NCI-H2227 (cell line): Measurements from ENCODE around the gene MCM8.

Experiments used
- DNase-seq: peaks from one replicate; lab custom pipeline; 2025; ENCODE audit not compliant: unreplicated experiment; lab: John Stamatoyannopoulos, UW

Gene MCM8

GRCh38 chr20:5945963-5946362, 4.5 kb upstream of the MCM8 start:
- no peak for DNase-seq

GRCh38 chr20:5947276-5947675, 3.2 kb upstream of the MCM8 start:
- no peak for DNase-seq

- DNase-seq = no peak
These were observed 545 bp upstream of the MCM8 start for GRCh38 chr20:5949943-5950270.

GRCh38 chr20:5967469-5967868, 17.0 kb downstream of the MCM8 start:
- DNase-seq = no peak

- no peak for DNase-seq
These were observed 18.0 kb downstream of the MCM8 start for GRCh38 chr20:5968462-5968861.

GRCh38 chr20:5969348-5969935, 19.0 kb downstream of the MCM8 start:
- no peak for DNase-seq

GRCh38 chr20:5969940-5970339, 19.5 kb downstream of the MCM8 start:
- DNase-seq = no peak

GRCh38 chr20:5970381-5970780, 19.9 kb downstream of the MCM8 start:
- DNase-seq = no peak

- DNase-seq = no peak
These were observed 20.8 kb downstream of the MCM8 start for GRCh38 chr20:5971203-5971602.

- DNase-seq = no peak
These were observed 22.7 kb downstream of the MCM8 start for GRCh38 chr20:5973172-5973571.

- no peak for DNase-seq
These were observed 23.5 kb downstream of the MCM8 start for GRCh38 chr20:5973971-5974370.

- no peak for DNase-seq
These were observed 24.1 kb downstream of the MCM8 start for GRCh38 chr20:5974531-5974930.

- DNase-seq = no peak
These were observed 25.3 kb downstream of the MCM8 start for GRCh38 chr20:5975778-5976177.

GRCh38 chr20:5977223-5977622, 26.8 kb downstream of the MCM8 start:
- DNase-seq = no peak

GRCh38 chr20:5977975-5978374, 27.5 kb downstream of the MCM8 start:
- DNase-seq = no peak

GRCh38 chr20:5979801-5980200, 29.3 kb downstream of the MCM8 start:
- no peak for DNase-seq

GRCh38 chr20:5980720-5981538, 30.5 kb downstream of the MCM8 start:
- no peak for DNase-seq

- no peak for DNase-seq
These were observed 36.9 kb downstream of the MCM8 start for GRCh38 chr20:5987383-5987782.

- no peak for DNase-seq
These were observed 39.1 kb downstream of the MCM8 start for GRCh38 chr20:5989539-5989938.

- DNase-seq = no peak
These were observed 40.5 kb downstream of the MCM8 start for GRCh38 chr20:5990946-5991345.

GRCh38 chr20:5991623-5992441, 41.4 kb downstream of the MCM8 start:
- DNase-seq = no peak

- DNase-seq = no peak
These were observed 46.3 kb downstream of the MCM8 start for GRCh38 chr20:5996765-5997164.
